Inflammatory macrophage treated with lipopolysaccharide for 1 hour (primary cell): ENCODE data around the gene BBS1.

Experiments
- DNase-seq, 2 donors: peaks; one replicate each; pipeline ENCODE4 v3.0.0-alpha.2; 2020 to 2022

BBS1 gene

GRCh38 chr11:66555416-66555815 is 45.0 kb downstream of the BBS1 start:
- DNase-seq: no peak

GRCh38 chr11:66556086-66556485 is 45.7 kb downstream of the BBS1 start:
- DNase-seq: no peak

- no peak for DNase-seq
Measured at GRCh38 chr11:66557733-66558326, 47.4 kb downstream of the BBS1 start.

- no peak for DNase-seq
Measured at GRCh38 chr11:66559142-66559865, 48.9 kb downstream of the BBS1 start.

GRCh38 chr11:66559866-66560676 is 49.6 kb downstream of the BBS1 start:
- DNase-seq: no peak

GRCh38 chr11:66561178-66561974 is 50.9 kb downstream of the BBS1 start:
- no peak for DNase-seq

GRCh38 chr11:66561975-66562248 is 51.5 kb downstream of the BBS1 start:
- no peak for DNase-seq

- DNase-seq: no peak
Measured at GRCh38 chr11:66562275-66562674, 51.8 kb downstream of the BBS1 start.

GRCh38 chr11:66562907-66563583 is 52.6 kb downstream of the BBS1 start:
- DNase-seq: no peak

- no peak for DNase-seq
Measured at GRCh38 chr11:66563832-66564231, 53.4 kb downstream of the BBS1 start.

- no peak for DNase-seq
Measured at GRCh38 chr11:66564538-66564937, 54.1 kb downstream of the BBS1 start.

GRCh38 chr11:66564984-66565383 is 54.5 kb downstream of the BBS1 start:
- no peak for DNase-seq

- no peak for DNase-seq
Measured at GRCh38 chr11:66566221-66566620, 55.8 kb downstream of the BBS1 start.

- DNase-seq: no peak
Measured at GRCh38 chr11:66567787-66568123, 57.3 kb downstream of the BBS1 start.

GRCh38 chr11:66568124-66568916 is 57.9 kb downstream of the BBS1 start, which contains the start of gene CTSF:
TSS of gene CTSF (minus strand) at chr11:66568606. CDS start at chr11:66568486, 120 bp downstream.
- peak; percentile 54 to 77 for DNase-seq

- no peak for DNase-seq
Measured at GRCh38 chr11:66569076-66569475, 58.6 kb downstream of the BBS1 start.

- no peak for DNase-seq
Measured at GRCh38 chr11:66570079-66570849, 59.8 kb downstream of the BBS1 start.

GRCh38 chr11:66570850-66571180 is 60.4 kb downstream of the BBS1 start:
- no peak for DNase-seq

GRCh38 chr11:66579017-66579606 is 68.7 kb downstream of the BBS1 start:
- DNase-seq: peak; percentile 76 to 93

- peak; percentile 61 to 98 for DNase-seq
Measured at GRCh38 chr11:66580803-66581202, 70.4 kb downstream of the BBS1 start.

GRCh38 chr11:66581261-66581660 is 70.8 kb downstream of the BBS1 start:
- DNase-seq: no peak
